ENCODE data around the gene MRPL41. TPM values are rescaled to one million over a fixed set of nuclear protein-coding genes. Genes with fewer than 3 reads are reported as not detected.
A peak's percentile ranks its signal among the peaks of the same experiment; 100 is the strongest.
"Not testable (repeated sequence)": the region's sequence is repeated elsewhere in the genome, so short reads cannot be mapped to it uniquely, and the experiment has no call there.

Gene MRPL41
- polyA plus RNA-seq, 6 donors from 2014 or later: 13.7 to 21.6 (median 19.9) TPM

- H3K4me3 Mint-ChIP-seq: peak overlapping the region in 7 of 8 donors; percentile 49 to 97 (median 81)
- no peaks in the 10 kb centered on the region for H3K9me3 Mint-ChIP-seq
- H3K27me3 Mint-ChIP-seq: no peaks in the 10 kb centered on the region
- H3K27ac Mint-ChIP-seq: peak overlapping the region in 5 of 6 donors; percentile 12 to 95 (median 83)
- H3K36me3 Mint-ChIP-seq: no peaks in the 10 kb centered on the region
- H3K4me1 Mint-ChIP-seq: peaks cover 39 to 56% (median 41%) of the 10 kb centered on the region in 3 donors
- DNase-seq (no peak), ATAC-seq (ENCODE audit: low read depth in 2 of 2) (no peak)
Measured at GRCh38 chr9:137547687-137548543, 3.8 kb upstream of the MRPL41 start.

- Mint-ChIP-seq H3K9me3 (no peaks in the 10 kb centered on the region), H3K27me3 (no peaks in the 10 kb centered on the region), H3K4me3 (peak within 1 kb of the TSS; percentile 92 to 99 (median 96)), H3K4me1 (peaks cover 32 to 53% (median 43%) of the 10 kb centered on the region in 3 donors), H3K27ac (peak within 1 kb of the TSS; percentile 86 to 97 (median 96)), H3K36me3 (peaks cover 3 to 5% of the 10 kb centered on the region in 2 donors)
- DNase-seq (peak; percentile 69), ATAC-seq (ENCODE audit: low read depth in 2 of 2) (peak; percentile 30 to 48)
Measured at GRCh38 chr9:137550231-137550621, 1.5 kb upstream of the MRPL41 start, which contains the start of gene PNPLA7. Gene PNPLA7 (minus strand): TSS chr9:137550402. CDS start chr9:137550197, 205 bp downstream.

- DNase-seq, H3K27me3 Mint-ChIP-seq, H3K9me3 Mint-ChIP-seq: not testable (repeated sequence)
- Mint-ChIP-seq H3K4me3 (peak overlapping the region; percentile 62 to 97 (median 82)), H3K36me3 (peaks cover 10 to 12% of the 10 kb centered on the region in 2 donors), H3K4me1 (peaks cover 33 to 49% (median 46%) of the 10 kb centered on the region in 3 donors), H3K27ac (peak overlapping the region in 2 of 6 donors; percentile 76 to 79)
- ATAC-seq (ENCODE audit: low read depth in 2 of 2): peak; percentile 6 to 9
Measured at GRCh38 chr9:137550958-137551263, 768 bp upstream of the MRPL41 start.

- H3K27me3 Mint-ChIP-seq: no peaks in the 10 kb centered on the region
- peaks cover 11 to 12% of the 10 kb centered on the region in 2 donors for H3K36me3 Mint-ChIP-seq
- peak overlapping the region in 5 of 6 donors; percentile 22 to 88 (median 78) for H3K27ac Mint-ChIP-seq
- no peak for DNase-seq
- peak; percentile 3 to 4 for ATAC-seq (ENCODE audit: low read depth in 2 of 2)
- peaks cover 29 to 39% (median 36%) of the 10 kb centered on the region in 3 donors for H3K4me1 Mint-ChIP-seq
- H3K4me3 Mint-ChIP-seq: peak overlapping the region; percentile 79 to 97 (median 85)
- no peaks in the 10 kb centered on the region for H3K9me3 Mint-ChIP-seq
Measured at GRCh38 chr9:137552022-137552768, 516 bp downstream of the MRPL41 start.

GRCh38 chr9:137553654-137554053 lies 2.0 kb downstream of the MRPL41 start:
- not testable (repeated sequence) for DNase-seq; ATAC-seq (ENCODE audit: low read depth in 2 of 2); H3K27ac Mint-ChIP-seq; H3K27me3 Mint-ChIP-seq; H3K9me3 Mint-ChIP-seq
- H3K4me1 Mint-ChIP-seq: peaks cover 23 to 30% (median 24%) of the 10 kb centered on the region in 3 donors
- H3K4me3 Mint-ChIP-seq: peak overlapping the region in 2 of 8 donors; percentile 78 to 84
- peaks cover 11 to 12% of the 10 kb centered on the region in 2 donors for H3K36me3 Mint-ChIP-seq

- peak overlapping the region in 1 of 8 donors; percentile 52 for H3K4me3 Mint-ChIP-seq
Measured at GRCh38 chr9:137554349-137554748, 2.7 kb downstream of the MRPL41 start.

GRCh38 chr9:137555179-137555578 lies 3.5 kb downstream of the MRPL41 start:
- ATAC-seq (ENCODE audit: low read depth in 2 of 2) (no peak), DNase-seq (no peak)
- Mint-ChIP-seq H3K4me3 (peak overlapping the region in 1 of 8 donors; percentile 52), H3K4me1 (peaks cover 8 to 17% (median 12%) of the 10 kb centered on the region in 3 donors), H3K27me3 (no peaks in the 10 kb centered on the region), H3K27ac (peak overlapping the region in 1 of 6 donors; percentile 21), H3K36me3 (peaks cover 12 to 15% of the 10 kb centered on the region in 2 donors), H3K9me3 (no peaks in the 10 kb centered on the region)

More at GRCh38 chr9:137554349-137554748, 2.7 kb downstream of the MRPL41 start:
- Mint-ChIP-seq H3K36me3 (peaks cover 11 to 12% of the 10 kb centered on the region in 2 donors), H3K4me1 (peaks cover 16 to 25% (median 20%) of the 10 kb centered on the region in 3 donors), H3K27ac (no peak overlapping the region), H3K27me3 (no peaks in the 10 kb centered on the region), H3K9me3 (no peaks in the 10 kb centered on the region)
- DNase-seq: no peak
- no peak for ATAC-seq (ENCODE audit: low read depth in 2 of 2)

- no peaks in the 10 kb centered on the region for H3K9me3 Mint-ChIP-seq
- ATAC-seq (ENCODE audit: low read depth in 2 of 2) (no peak), DNase-seq (no peak)
- H3K4me1 Mint-ChIP-seq: peaks cover 6 to 15% (median 9%) of the 10 kb centered on the region in 3 donors
- H3K27ac Mint-ChIP-seq: peak overlapping the region in 2 of 6 donors; percentile 44 to 78
- no peaks in the 10 kb centered on the region for H3K27me3 Mint-ChIP-seq
- H3K4me3 Mint-ChIP-seq: no peak overlapping the region
- H3K36me3 Mint-ChIP-seq: peaks cover 12 to 15% of the 10 kb centered on the region in 2 donors
Measured at GRCh38 chr9:137556069-137556838, 4.6 kb downstream of the MRPL41 start.

GRCh38 chr9:137558127-137558526 lies 6.4 kb downstream of the MRPL41 start:
- no peaks in the 10 kb centered on the region for H3K27me3 Mint-ChIP-seq
- no peak for ATAC-seq (ENCODE audit: low read depth in 2 of 2)
- peaks cover 0 to 10% (median 7%) of the 10 kb centered on the region in 3 donors for H3K4me1 Mint-ChIP-seq
- H3K9me3 Mint-ChIP-seq: peaks cover 0 to 1% (median 0%) of the 10 kb centered on the region in 7 donors
- H3K36me3 Mint-ChIP-seq: peaks cover 12 to 16% of the 10 kb centered on the region in 2 donors
- no peak for DNase-seq
- no peak overlapping the region for H3K4me3 Mint-ChIP-seq
- peak overlapping the region in 1 of 6 donors; percentile 74 for H3K27ac Mint-ChIP-seq

GRCh38 chr9:137564134-137564533 lies 12.5 kb downstream of the MRPL41 start:
- Mint-ChIP-seq H3K36me3 (peaks cover 8 to 21% of the 10 kb centered on the region in 2 donors), H3K4me1 (peaks cover 19 to 27% (median 26%) of the 10 kb centered on the region in 3 donors), H3K27ac (peak overlapping the region in 3 of 6 donors; percentile 66 to 80 (median 74)), H3K4me3 (peak overlapping the region in 2 of 8 donors; percentile 45 to 73), H3K27me3 (no peaks in the 10 kb centered on the region), H3K9me3 (peaks cover 0 to 9% (median 4%) of the 10 kb centered on the region in 7 donors)
- DNase-seq (no peak), ATAC-seq (ENCODE audit: low read depth in 2 of 2) (no peak)

GRCh38 chr9:137564817-137565411 lies 13.2 kb downstream of the MRPL41 start:
- Mint-ChIP-seq H3K27me3 (no peaks in the 10 kb centered on the region), H3K4me3 (no peak overlapping the region), H3K4me1 (peaks cover 19 to 30% (median 26%) of the 10 kb centered on the region in 3 donors), H3K9me3 (peaks cover 0 to 9% (median 4%) of the 10 kb centered on the region in 7 donors), H3K27ac (peak overlapping the region in 3 of 6 donors; percentile 72 to 80 (median 76)), H3K36me3 (peaks cover 8 to 17% of the 10 kb centered on the region in 2 donors)
- DNase-seq (no peak), ATAC-seq (ENCODE audit: low read depth in 2 of 2) (peak in 1 of 2 donors; percentile 30)

- peak overlapping the region in 1 of 8 donors; percentile 47 for H3K4me3 Mint-ChIP-seq
- H3K9me3 Mint-ChIP-seq, H3K27me3 Mint-ChIP-seq, DNase-seq: not testable (repeated sequence)
- H3K27ac Mint-ChIP-seq: peak overlapping the region; percentile 38 to 92 (median 86)
- peak; percentile 41 to 65 for ATAC-seq (ENCODE audit: low read depth in 2 of 2)
- H3K4me1 Mint-ChIP-seq: peaks cover 24 to 38% (median 37%) of the 10 kb centered on the region in 3 donors
- H3K36me3 Mint-ChIP-seq: peaks cover 16 to 20% of the 10 kb centered on the region in 2 donors
Measured at GRCh38 chr9:137568445-137568844, 16.8 kb downstream of the MRPL41 start.

All from naive B cell (primary cell).